ENCODE measurements around the gene ARL14. TPM values are rescaled to one million over a fixed set of nuclear protein-coding genes. Genes with fewer than 3 reads are reported as not detected.

The ARL14 gene
- total and polyA plus RNA-seq, 2 of the 13 experiments (the other 11 are each of a cell fraction or from before 2014, with no cell fraction given) = 0.11 TPM; not detected in 1

- intact Hi-C loops (cut with micrococcal nuclease; ENCODE audit: unreplicated experiment) = no loop called here
- Histone ChIP-seq H4K20me1 (ENCODE audit: insufficient read depth, low read length) (no peaks in the 10 kb centered on the region), H3K4me3 (replicated peaks in 1 of 3; ENCODE audit: insufficient read depth in 1 of 3, low read depth in 2 of 3, low read length in 3 of 3) (no peak overlapping the region), H3K27me3 (ENCODE audit: control insufficient read depth in 1 of 2, insufficient read depth in 2 of 2, low read length in 2 of 2) (no peaks in the 10 kb centered on the region), H3K4me1 (ENCODE audit: insufficient read depth, low read length) (no peaks in the 10 kb centered on the region), H3K4me2 (ENCODE audit: low read depth, low read length) (no peak overlapping the region), H3K27ac (ENCODE audit: extremely low read length, insufficient read depth, low read length) (no peak overlapping the region), H3K36me3 (replicated peaks in 1 of 2; ENCODE audit: control insufficient read depth in 1 of 2, insufficient read depth in 2 of 2, low read length in 2 of 2) (no peaks in the 10 kb centered on the region), H3K9me3 (ENCODE audit: low read length) (no peaks in the 10 kb centered on the region), H3K9ac (ENCODE audit: insufficient read depth, low read depth, low read length) (no peak overlapping the region), H2AFZ (ENCODE audit: low read length) (no peak overlapping the region), H3K79me2 (ENCODE audit: insufficient read depth, low read length) (no peaks in the 10 kb centered on the region)
- FAIRE-seq (no peak), ATAC-seq (no peak), DNase-seq (ENCODE audit: low spot score) (no peak)
- CTCF ChIA-PET (ENCODE audit: low intra/inter-chr PET ratio, low total read pairs) = no interaction called here
- POLR2A ChIA-PET = no interaction called here
- 4% methylated on average over 3 of the region's 3 CpGs for WGBS (ENCODE audit: low lambda C conversion rate)
- BruUV-seq (replicated peaks) = no TSS peak
- in situ Hi-C loops (cut with HindIII; ENCODE audit: extremely low pct_ligation_motif_present, low pct_unique_long_range_greater_than_20kb) = no loop called here
- no peak for TF ChIP-seq SKI (IDR thresholded peaks at IDR 0.05; ENCODE audit: partially characterized antibody)
- TF ChIP-seq ZNF609 (CRISPR knock-in tag; IDR thresholded peaks at IDR 0.05; ENCODE audit: borderline replicate concordance) = no peak
- no peak for TF ChIP-seq ZNF670 (CRISPR knock-in tag; IDR thresholded peaks at IDR 0.05; ENCODE audit: borderline replicate concordance)
- TF ChIP-seq KLF15 (CRISPR knock-in tag; IDR thresholded peaks at IDR 0.05; ENCODE audit: borderline replicate concordance) = no peak
- no peak for TF ChIP-seq TBP (CRISPR knock-in tag; IDR thresholded peaks at IDR 0.05)
- TF ChIP-seq SIX4 (CRISPR knock-in tag; IDR thresholded peaks at IDR 0.05) = no peak
- no peak for TF ChIP-seq CCAR2 (optimal IDR thresholded peaks at IDR 0.05; ENCODE audit: low read depth, low read length)
- no peak for TF ChIP-seq MTA3 (CRISPR knock-in tag; IDR thresholded peaks at IDR 0.05)
- no peak for TF ChIP-seq ZNF331 (CRISPR knock-in tag; IDR thresholded peaks at IDR 0.05)
- TF ChIP-seq GATAD2A (CRISPR knock-in tag; IDR thresholded peaks at IDR 0.05) = no peak
- no peak for TF ChIP-seq GPBP1L1 (CRISPR knock-in tag; IDR thresholded peaks at IDR 0.05)
- no peak for TF ChIP-seq ZBTB8A (CRISPR knock-in tag; IDR thresholded peaks at IDR 0.05; ENCODE audit: borderline replicate concordance, low read depth)
- no peak for TF ChIP-seq CCDC6 (CRISPR knock-in tag; IDR thresholded peaks at IDR 0.05)
- TF ChIP-seq SNAPC4 (CRISPR knock-in tag; IDR thresholded peaks at IDR 0.05) = no peak
- no peak for TF ChIP-seq POGZ (CRISPR knock-in tag; IDR thresholded peaks at IDR 0.05)
- TF ChIP-seq KDM2A (CRISPR knock-in tag; IDR thresholded peaks at IDR 0.05; ENCODE audit: borderline replicate concordance, low read depth) = no peak
Measured at GRCh38 chr3:160643994-160644393, 33.0 kb upstream of the ARL14 start.
